HG03045 (cell line): Measurements from ENCODE around the gene USP36.

Experiments
- ATAC-seq: cut with Tn5 transposase; IDR thresholded peaks from one replicate; pipeline ENCODE4 v1.9.1; 2021; ENCODE audit warnings: mild to moderate bottlenecking, moderate library complexity; ENCODE audit not compliant: unreplicated experiment

Gene USP36

GRCh38 chr17:78746263-78746948 lies 94.2 kb downstream of the USP36 start:
- ATAC-seq = no peak
